SW 1271 (cell line): ENCODE data around the gene ANKH.
A peak's percentile ranks its signal among the peaks of the same experiment; 100 is the strongest.

ENCODE experiments used
- DNase-seq, 2 experiments: peaks; one replicate each; lab custom pipeline; 2025; lab: John Stamatoyannopoulos, UW

The ANKH gene

DNA sequence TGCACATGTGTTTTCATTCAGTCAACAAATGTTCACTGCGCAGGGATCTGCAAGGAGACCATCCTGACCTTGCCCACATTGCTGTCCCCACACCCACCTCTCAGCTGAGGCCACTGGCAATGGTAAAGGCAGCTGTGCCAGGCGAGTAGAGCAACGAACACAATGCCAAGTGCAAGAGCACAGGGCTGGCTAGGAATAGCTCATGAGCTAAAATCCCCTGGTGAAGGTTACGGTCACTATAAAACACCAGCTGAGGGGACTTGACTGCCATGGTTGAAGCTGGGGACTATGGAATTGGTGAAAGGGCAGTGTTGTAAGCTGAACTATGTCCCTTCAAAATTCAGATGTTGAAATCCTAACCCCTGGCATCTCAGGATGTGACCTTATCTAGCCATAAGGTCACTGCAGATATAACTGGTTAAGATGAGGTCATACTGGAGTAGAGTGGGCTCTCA is 111.0 kb downstream of the ANKH start:
- no peak for DNase-seq

DNA sequence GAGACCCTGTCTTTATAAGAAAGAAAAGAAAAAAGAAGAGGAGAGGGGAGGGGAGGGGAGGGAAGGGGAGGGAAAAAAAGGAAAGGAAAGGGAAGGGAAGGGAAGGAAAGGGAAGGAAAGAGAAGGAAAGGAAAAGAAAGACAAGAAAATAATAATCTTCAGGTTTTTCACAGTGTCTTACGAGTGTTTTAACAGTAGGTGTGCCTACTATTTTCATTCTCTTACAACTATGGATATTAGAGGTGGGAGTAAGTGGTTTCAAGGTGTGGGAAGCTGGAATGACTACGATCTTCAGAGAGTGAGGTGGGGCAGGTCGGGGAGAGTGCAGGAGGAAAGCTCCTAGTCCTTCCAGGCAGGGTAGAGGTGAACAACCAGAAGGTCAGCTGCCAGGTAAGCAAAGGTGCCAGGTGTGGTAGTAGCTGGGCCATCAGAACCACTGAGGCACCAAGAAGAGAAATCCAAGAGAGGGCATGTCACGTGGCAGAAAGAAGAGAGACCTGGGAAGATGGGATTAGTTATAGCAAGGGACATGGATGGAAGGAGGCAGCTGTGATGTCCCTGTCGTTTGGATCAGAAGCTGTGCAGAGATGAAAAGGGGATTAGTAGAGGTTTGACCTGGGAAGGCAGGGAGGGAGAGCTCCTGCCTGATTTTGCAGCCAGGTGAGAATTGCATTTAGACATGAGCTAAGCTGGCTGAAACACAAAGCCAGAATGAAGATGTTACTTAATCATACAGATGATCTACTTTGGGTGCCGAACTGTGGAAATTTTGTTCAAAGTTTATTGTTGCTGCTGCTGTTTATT is 111.6 kb downstream of the ANKH start:
- DNase-seq: no peak

DNA sequence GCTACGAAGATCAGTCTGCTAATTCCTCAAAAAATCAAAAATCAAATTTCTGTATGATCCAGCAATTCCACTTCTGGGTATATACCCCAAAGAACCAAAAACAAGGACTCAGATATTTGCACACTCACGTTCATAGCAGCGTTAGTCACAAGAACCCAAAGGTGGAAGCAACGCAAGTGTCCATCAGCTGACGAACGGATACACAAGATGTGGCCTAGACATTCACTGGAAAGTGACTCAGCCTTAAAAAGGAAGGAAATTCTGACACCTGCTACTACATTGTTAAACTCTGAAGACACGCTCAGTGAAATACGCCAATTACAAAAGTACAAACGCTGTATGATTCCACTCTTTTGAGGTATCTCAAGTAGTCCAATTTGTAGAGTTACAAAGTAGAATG is 113.7 kb downstream of the ANKH start:
- no peak for DNase-seq

DNA sequence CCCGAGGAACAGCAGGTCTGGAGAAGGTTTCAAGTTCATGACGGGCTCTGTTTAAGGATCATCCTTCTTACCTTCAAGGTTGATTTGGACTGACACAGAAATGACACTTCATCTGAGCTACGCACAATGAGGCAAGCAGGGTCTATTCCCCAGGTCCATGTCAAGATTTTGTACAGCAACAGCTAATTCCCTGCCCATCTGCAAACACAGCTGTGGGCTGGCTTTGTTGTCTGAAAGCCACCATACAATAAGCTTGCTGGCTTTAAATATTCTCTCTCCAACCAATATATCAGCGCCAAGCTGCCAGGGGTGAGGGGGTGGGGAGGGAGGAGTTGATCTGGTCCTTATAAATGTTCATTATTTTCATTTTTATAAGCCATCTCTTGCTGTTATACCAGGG is 115.1 kb downstream of the ANKH start:
- no peak for DNase-seq

DNA sequence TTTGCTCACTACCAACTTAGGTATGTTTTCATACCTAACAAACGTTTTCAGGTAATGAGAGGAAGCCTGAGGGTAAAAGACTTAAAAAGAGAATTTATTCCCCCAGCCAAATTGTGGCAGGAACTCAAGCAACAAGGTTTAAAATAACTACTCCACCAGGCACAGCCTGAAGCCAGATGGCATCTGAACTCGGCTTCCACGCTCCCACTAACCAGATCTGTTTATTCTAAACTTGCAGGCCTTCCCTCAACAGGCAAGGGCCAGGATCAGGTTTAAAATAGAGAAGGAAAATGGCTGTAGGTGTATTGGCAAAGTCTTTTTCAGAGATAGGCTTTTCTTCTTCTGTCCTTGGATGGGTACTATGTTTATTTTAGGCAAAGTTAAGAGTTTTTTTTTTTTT is 117.6 kb downstream of the ANKH start:
- no peak for DNase-seq

DNA sequence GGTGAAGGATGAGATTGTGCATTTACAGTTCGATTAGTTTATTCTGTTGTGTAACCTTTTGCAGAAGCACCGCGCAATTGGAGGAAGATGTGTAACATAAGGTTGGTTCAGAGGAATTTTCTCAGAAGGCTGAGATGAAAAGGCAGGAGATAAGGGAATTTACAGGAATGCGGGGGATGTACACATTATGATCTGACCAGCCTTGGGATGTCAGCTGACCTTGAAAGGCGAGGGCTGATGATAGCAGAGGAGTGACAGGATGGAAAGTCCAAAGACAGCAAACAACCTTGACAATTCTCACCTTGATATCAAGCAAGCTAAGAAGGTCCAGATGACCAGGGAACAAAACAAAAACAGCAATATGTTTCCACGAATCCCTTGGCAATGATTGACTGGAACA is 118.3 kb downstream of the ANKH start:
- DNase-seq: no peak

DNA sequence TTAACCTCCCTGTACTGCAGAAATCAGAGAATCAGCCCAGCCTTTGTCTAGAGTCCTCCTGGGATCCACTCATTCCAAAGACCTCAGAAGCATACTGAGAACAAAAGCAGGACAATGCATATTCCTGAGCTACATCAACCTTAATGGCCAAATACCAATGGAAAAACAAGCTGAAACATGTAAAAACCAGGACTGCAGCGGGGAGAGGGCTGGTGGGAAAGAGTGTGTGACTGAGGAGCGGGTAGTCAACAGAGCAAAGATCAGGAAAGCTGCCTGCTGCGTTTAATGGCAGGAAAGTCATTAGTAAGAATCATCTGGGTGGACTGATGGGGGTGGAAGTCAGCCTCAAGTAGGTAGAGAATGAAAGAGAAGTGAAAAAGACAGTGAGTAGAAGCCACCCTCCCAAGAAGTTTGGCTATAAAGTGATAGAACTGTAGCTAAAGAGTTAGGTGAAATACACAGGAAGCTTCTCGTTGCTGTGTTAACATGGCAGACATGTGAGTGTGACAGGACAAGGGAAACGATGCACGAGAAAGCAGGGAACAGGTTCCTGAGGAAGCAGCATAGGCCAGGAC is 119.0 kb downstream of the ANKH start:
- DNase-seq: no peak

DNA sequence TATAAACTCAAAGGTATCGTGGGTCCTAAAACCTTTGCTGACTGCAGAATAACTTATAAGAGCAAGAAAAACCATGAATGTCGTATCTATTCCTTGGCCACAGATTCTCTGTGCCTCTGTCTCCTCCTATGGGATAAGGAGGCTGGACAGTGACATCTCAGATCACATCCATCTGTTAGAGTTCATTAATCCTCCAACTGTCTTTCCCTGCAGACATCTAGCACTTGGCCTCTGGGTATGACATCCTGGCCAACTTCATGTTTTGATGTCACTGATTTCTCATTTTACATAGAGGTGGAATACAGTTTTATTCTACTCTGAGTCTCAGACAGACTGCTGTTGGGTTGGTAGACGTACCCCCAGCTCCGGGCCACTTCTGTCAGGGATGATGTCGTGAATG is 120.9 kb downstream of the ANKH start:
- DNase-seq: no peak

DNA sequence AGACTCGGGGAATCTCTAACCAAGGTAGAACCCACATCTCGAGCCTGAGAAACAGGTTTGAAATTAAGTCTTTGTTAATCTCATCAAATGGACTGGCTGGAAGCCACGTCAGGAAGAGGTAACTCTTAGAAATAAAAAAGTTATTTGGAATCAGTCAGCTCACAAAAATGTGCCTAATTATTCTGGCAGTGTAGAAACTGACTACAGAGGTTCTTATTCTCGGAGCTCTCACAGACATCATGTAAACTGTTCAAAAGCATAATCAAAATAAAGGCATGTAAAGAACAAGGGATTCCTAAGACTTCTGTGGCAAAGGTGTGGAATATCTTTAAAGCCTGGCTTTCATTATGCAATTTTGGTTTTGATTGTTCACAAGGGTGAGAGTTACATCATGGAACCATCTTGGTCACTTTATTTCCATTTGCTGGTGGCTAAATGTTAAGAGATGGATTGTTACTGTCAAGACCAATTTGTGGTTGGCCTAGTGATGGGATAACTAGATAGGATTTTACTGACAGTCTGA is 121.9 kb downstream of the ANKH start:
- DNase-seq: no peak

DNA sequence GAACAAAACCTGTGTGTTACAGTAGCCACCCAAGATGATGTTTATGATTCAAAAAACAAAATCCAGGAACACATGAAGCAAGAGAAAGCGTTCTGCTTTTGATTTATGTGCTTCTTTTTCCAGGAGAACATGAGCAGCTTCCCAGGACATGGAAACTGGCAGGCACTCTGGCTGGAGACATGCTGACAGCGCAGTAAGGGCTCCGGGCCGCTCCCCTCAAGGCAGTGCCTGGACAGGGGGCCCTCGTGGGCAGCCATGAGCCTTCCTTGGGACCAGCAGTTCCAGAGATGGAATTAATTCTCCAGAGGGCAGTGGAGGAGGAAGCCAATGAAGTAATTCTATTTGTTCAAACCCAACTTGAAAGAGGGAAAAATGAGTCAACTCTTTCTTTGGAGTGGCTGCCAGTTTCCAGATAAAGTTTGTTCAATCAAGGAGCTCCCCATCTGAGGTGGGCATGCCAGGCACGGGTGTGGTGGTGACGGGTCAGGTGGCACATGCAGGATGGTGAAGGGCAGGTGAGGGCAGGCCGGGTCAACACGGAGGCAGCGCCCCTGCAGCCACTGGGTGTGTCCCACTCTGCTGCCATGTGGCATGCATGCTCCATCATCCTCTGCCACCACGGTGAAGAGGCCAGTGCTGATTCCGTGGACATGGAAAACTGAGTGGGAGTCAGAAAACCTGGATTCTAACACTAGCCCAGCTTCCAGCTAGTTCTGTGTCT is 123.2 kb downstream of the ANKH start:
- DNase-seq: no peak

DNA sequence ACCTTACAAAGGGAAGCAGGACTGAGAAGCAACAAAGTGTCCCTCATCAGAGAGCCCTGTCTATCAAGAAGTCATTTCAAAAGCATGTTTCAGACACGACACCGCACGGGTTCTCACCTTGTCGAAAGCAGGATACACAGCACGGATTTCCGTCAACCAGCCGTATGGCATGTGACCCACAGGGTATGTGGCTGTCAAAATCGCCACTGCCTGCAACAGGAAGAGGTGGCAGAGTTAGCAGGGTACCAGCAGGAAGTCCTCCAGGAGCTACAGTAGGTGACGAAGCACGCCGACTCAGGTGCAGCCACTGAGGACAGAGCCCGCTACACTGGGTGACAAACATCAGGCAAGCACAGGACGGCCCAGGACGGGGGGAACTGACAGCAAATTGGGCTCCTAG is 125.8 kb downstream of the ANKH start:
- no peak for DNase-seq

DNA sequence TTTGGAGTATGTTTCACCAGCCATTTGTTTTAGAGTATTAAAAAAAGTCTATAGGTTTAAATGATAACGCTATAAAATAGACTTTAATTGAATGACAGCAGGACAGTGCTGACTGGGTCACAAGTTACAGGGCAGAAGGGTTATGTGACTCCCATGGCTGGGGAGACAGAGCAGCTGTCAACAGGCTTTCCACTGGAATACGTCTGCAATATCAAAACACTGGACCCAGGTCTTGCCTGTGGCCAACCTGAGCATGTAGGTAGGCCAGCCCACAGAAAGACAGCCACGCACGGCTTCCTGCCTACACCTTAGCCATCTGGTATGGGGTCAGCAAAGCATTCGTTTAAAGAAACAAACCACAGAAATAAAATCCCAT is 126.4 kb downstream of the ANKH start:
- no peak for DNase-seq

DNA sequence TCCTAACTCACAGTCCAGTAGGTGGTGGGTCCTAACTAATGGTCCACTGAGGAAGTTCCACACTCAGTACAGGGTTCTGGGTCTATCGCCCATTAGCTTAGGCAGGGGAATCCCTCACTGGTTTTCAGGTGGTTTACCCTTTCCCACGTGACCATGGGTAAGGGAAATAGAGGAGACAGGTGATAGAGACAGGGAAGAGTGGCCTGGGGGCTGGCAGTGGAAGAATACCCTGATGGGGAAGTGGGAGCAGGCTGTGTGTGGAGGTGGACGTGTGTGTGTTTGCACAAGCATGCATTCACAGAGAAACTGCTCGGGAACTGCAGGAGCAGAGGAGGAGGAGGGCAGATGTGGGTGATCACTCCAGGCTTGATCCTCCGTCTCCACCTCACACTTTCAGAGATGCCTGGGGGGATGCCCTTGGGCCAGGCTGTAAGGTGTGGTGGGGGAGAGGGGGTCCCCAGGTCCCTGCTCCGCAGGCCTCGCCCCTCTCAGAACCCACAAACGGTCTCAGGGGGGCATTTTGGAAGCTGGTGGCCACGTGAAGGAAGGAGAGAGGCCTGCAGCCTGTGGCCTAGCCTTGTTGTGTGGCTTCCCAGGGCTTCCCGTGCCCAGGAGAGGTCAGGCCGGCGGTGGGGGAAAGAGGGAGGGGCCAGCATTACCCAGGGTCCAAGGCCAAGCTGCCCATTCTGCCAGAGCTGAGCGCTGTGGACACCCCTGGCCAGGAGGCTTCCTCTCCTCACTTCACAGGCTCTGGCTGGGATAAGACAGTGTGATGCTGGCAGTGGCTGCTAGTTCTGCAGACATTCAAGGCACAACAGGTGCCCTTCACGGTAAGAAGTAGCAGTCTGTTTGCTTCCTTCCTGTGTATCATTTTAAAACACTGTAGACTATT is 127.0 kb downstream of the ANKH start:
- no peak for DNase-seq

DNA sequence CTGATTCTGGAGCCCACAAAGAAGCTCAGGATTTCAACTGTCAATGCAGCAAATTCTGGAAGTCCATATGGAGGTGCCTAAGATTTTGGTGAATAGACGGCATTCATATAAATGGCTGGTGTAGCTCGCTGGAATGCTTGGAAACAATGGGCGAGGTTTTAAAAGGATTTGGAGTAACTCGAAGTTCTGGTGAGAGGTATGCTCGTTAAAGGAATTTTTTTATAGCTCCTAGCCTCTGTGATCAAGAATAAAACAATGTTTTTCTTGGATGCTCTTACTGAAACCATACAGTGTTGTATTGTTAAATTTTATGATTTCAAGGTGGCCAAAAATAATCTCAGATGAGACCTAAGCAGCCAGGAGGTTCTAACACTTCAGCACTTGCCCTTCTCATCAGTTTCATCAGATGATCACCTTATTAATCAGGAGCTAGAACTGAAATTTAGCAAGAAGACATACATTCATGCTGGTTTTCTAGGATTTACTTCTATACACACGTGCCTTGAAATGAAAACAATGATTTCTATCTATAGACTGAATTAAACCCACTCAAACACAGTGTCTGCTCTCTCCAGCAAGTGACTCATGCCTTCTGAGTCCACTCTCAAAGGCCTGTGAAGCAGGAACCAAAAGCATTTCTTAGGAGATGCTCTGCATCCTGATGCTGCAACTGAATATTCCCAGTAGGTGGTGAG is 127.8 kb downstream of the ANKH start:
- no peak for DNase-seq

DNA sequence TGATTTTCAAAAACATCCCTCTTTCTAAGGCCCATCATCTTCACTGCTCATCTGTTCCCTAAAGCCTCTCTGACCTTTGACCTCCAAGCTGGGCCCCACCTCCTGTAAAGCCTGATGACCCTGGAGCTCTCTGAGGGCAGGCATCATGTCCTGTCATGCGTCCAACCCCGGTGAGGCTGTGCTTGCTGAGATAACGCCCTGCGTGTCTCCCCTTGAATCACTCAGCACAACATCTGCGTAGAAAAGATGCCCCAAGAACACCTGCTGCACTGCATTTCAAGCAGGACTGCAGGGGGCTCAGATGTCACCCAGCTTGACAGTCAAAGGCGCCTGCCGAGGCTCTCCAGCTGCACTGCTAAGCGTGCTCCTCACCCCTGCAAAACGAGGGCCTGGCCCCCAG is 129.1 kb downstream of the ANKH start:
- DNase-seq: no peak

DNA sequence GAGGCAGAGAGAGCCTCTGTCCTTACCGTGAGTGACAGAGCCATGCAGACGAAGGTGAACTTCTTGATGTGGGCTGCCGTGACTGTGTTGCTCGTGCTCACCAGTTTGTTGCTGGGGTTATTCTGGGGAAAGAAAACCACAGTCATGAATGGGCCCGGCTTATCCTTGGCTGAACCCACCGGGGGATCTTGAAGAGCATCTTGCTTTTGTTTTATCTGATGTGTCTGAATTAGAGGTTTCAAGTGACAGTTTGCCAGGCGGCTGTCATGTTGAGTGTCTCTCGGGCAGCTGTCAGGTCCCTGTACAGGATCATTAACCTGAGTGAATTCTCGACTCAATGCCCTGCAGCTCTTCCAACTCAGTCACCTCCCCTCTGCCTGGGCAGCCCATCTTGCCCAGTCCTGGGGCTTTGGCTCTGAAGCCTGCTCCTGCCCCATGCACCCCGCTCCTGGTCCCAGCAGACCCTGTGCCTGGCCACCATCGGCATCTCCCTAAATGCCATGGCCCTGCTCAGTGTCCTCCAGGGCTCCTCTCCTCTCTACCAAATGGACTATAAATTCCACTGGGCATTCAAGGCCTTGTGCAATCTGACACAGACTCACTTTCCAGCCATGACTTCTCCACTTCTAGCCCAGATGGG is 129.7 kb downstream of the ANKH start:
- DNase-seq: no peak

DNA sequence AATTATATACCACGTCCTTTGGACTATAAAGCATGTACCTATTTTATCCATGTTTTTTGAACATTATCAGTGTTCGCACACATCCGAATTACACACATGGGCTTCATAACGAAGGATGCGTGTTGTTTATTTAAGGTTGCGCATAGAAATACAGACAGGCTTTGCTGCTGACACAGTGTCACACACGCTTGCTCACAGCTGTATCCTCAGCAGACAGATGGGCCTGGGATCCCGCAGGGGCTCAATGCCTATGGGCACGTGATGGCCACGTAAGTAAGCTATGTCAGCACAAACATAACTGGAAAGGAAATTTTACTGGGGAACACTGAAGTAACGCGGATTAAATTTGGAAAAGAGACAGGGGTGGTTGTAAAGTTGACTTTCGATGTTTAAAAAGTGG is 130.4 kb downstream of the ANKH start:
- DNase-seq: no peak

DNA sequence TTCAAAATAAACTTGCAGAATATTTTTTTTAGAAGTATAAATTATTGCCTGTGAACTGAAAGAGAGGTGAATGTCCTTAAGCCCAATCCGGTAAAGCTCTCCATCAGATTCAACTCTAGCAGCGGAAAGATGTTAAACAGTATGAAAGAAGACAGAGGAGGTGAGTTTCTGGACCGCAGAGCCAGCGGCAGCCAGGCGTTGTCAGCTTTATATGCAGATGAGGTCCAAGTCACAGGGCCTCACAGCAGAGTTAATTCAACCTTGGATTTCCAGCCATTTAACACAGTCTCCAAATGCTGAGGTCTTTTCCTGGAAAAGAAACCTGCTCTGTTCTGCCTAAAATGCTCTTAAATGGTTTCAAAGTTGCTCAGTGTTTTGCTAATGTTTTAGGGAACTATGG is 131.6 kb downstream of the ANKH start:
- no peak for DNase-seq

DNA sequence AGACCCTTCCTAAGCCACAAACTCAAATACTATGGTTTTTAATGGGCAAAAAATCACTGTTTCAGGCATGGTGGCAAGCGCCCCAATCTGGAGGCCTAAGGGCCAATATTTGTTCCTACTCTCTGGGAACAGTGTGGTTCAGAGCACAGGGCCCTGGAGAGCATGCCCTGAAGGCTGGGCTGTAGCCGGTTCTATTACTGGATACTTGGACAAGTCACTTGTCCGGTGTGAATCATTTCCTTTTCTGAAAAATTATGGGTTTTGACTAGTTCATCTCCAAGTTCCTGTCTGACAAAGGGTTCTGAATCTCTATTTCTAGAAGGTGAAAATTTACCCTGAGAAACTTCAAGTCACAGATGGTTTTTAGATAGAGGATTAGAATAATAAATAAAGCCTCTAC is 132.0 kb downstream of the ANKH start:
- DNase-seq: peak; percentile 15 to 80

DNA sequence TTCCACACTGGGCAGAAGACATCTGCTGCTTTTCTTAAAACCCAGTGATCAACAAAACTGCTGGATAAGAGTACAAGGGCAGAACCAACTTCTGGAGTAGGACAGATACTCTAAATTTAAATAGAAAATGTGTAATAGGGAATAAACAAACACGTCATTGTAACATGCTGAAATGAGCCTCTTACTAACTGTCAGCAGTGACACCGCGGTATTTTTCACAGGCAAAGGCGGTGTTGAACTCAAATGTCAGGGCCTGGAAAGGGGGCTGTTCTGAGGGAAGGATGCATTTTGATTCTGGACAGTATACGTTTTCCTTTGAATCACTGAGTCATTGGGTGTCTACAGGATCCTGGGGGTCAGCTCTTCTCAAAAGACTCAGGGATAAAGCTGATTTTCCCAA is 133.5 kb downstream of the ANKH start:
- no peak for DNase-seq

DNA sequence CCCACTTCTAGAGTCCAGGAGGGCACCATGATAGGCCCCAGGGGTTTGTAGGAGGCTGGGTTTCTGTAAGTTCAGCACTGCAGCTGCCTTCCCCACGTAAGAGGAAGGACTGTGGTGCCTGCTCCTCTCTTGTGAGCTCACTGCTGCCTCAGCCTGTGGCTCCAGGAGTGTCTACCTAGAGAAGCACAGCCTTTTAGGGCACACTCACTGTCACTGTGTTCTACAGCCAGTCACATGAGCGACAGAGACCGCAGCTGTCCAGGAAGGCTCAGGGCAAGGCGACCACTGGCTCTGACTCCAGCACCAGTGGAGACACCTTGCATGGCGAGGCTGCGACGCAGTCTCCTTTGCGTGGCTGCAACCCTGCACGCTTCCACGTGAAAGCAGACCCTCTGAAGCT is 134.3 kb downstream of the ANKH start:
- DNase-seq: no peak
